ENCODE data around the gene CD86. TPM values are rescaled to one million over a fixed set of nuclear protein-coding genes. Genes with fewer than 3 reads are reported as not detected.

Gene CD86
- total and polyA plus RNA-seq, 2 donors from 2014 or later, result 1.3 to 6.3 TPM

GRCh38 chr3:122085673-122086072 lies 30.5 kb downstream of the CD86 start:
- no peaks in the 10 kb centered on the region for H3K36me3 ChIP-seq (ENCODE audit: control insufficient read depth in 2 of 3, insufficient read depth in 3 of 3, low read length in 3 of 3)
- H3K27me3 ChIP-seq (ENCODE audit: control insufficient read depth, insufficient read depth, low read length), result no peaks in the 10 kb centered on the region
- DNase-seq (no peak), FAIRE-seq (no peak)
- no peaks in the 10 kb centered on the region for H3K4me1 ChIP-seq (ENCODE audit: control insufficient read depth in 2 of 3, insufficient read depth in 2 of 3, low read depth in 1 of 3, low read length in 3 of 3)
- no peak overlapping the region for H3K27ac ChIP-seq (ENCODE audit: low read depth in 2 of 2, low read length in 2 of 2)
- no peak overlapping the region for H3K9ac ChIP-seq (ENCODE audit: low read length in 3 of 3)
- no peak overlapping the region for H3K4me3 ChIP-seq (ENCODE audit: low read length in 3 of 3)
- no peaks in the 10 kb centered on the region for H3K9me3 ChIP-seq (ENCODE audit: control insufficient read depth in 2 of 3, insufficient read depth in 1 of 3, low read length in 3 of 3)
- intact Hi-C loops (cut with DNase I), result no loop called here
- TF ChIP-seq, protein P1, sequence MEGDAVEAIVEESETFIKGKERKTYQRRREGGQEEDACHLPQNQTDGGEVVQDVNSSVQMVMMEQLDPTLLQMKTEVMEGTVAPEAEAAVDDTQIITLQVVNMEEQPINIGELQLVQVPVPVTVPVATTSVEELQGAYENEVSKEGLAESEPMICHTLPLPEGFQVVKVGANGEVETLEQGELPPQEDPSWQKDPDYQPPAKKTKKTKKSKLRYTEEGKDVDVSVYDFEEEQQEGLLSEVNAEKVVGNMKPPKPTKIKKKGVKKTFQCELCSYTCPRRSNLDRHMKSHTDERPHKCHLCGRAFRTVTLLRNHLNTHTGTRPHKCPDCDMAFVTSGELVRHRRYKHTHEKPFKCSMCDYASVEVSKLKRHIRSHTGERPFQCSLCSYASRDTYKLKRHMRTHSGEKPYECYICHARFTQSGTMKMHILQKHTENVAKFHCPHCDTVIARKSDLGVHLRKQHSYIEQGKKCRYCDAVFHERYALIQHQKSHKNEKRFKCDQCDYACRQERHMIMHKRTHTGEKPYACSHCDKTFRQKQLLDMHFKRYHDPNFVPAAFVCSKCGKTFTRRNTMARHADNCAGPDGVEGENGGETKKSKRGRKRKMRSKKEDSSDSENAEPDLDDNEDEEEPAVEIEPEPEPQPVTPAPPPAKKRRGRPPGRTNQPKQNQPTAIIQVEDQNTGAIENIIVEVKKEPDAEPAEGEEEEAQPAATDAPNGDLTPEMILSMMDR (IDR thresholded peaks at IDR 0.05; ENCODE audit: borderline replicate concordance, extremely low read depth, insufficient read depth), result no peak

DNA sequence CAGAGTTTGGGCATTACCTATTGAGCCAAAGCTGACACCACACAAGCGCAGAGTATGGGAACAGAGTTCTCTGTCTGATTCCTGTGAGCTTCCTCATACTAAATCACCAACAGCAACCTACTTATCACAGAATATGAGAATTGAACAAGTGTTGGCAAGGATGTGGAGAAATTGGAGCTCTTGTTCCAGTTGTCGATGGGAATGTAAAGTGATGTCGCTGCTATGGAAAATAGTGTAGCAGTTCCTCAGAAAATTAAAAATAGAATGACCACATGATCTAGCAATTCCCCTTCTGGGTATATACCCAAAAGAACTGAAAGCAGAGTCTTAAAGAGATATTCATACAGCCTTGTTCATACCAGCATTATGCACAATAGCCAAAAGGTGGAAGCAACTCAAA lies 33.4 kb downstream of the CD86 start:
- no peaks in the 10 kb centered on the region for H3K9me3 ChIP-seq (ENCODE audit: control insufficient read depth in 2 of 3, insufficient read depth in 1 of 3, low read length in 3 of 3)
- no peaks in the 10 kb centered on the region for H3K27me3 ChIP-seq (ENCODE audit: control insufficient read depth, insufficient read depth, low read length)
- H3K27ac ChIP-seq (ENCODE audit: low read depth in 2 of 2, low read length in 2 of 2), result no peak overlapping the region
- DNase-seq (no peak), FAIRE-seq (no peak)
- intact Hi-C loops (cut with DNase I), result no loop called here
- H3K36me3 ChIP-seq (ENCODE audit: control insufficient read depth in 2 of 3, insufficient read depth in 3 of 3, low read length in 3 of 3), result no peaks in the 10 kb centered on the region
- TF ChIP-seq, protein P1 (IDR thresholded peaks at IDR 0.05; ENCODE audit: borderline replicate concordance, extremely low read depth, insufficient read depth), result no peak
- no peak overlapping the region for H3K4me3 ChIP-seq (ENCODE audit: low read length in 3 of 3)
- H3K9ac ChIP-seq (ENCODE audit: low read length in 3 of 3), result no peak overlapping the region
- no peaks in the 10 kb centered on the region for H3K4me1 ChIP-seq (ENCODE audit: control insufficient read depth in 2 of 3, insufficient read depth in 2 of 3, low read depth in 1 of 3, low read length in 3 of 3)

DNA sequence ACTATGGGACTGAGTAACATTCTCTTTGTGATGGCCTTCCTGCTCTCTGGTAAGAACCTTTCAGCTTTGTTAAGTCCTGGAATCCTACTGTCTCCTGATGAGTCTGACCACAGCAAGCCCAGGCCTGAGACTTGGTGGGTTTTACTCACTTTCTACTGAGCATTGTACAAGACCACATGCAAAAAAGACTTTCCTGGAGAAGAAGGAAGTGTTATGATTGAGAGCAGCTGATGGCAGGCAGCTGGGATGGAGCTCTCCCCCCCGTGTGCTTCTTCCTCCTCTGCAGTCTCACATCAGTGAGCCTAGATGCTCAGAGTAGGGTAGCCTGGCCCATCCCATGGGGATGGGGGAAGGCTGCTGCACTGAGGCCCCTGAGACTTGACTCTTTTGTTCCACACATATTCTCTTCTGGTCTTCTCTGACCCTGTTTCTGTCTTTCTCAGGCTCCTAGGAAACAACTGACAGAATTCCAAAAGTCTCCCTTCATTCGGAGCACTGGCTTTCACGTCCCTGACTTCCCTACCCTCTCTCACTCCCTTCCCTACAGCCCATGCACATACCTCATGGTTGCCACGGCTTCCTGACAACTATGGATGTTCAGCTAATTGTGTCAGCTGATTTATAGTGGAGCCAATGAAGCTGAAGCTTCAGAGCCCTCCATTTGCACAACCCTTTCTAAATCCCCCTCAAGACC lies 36.6 kb downstream of the CD86 start:
- FAIRE-seq (no peak), DNase-seq (no peak)
- TF ChIP-seq, protein P1 (IDR thresholded peaks at IDR 0.05; ENCODE audit: borderline replicate concordance, extremely low read depth, insufficient read depth), result no peak
- Histone ChIP-seq H3K36me3 (ENCODE audit: control insufficient read depth in 2 of 3, insufficient read depth in 3 of 3, low read length in 3 of 3) (no peaks in the 10 kb centered on the region), H3K9me3 (ENCODE audit: control insufficient read depth in 2 of 3, insufficient read depth in 1 of 3, low read length in 3 of 3) (no peaks in the 10 kb centered on the region), H3K4me1 (ENCODE audit: control insufficient read depth in 2 of 3, insufficient read depth in 2 of 3, low read depth in 1 of 3, low read length in 3 of 3) (no peaks in the 10 kb centered on the region), H3K27me3 (ENCODE audit: control insufficient read depth, insufficient read depth, low read length) (no peaks in the 10 kb centered on the region), H3K4me3 (ENCODE audit: low read length in 3 of 3) (no peak overlapping the region), H3K27ac (ENCODE audit: low read depth in 2 of 2, low read length in 2 of 2) (no peak overlapping the region), H3K9ac (ENCODE audit: low read length in 3 of 3) (no peak overlapping the region)
- intact Hi-C loops (cut with DNase I), result no loop called here

All from kidney (tissue), 14 donors.